RCC 7860 (cell line): ENCODE measurements around the gene HKDC1.
"Not testable (repeated sequence)": the region's sequence is repeated elsewhere in the genome, so short reads cannot be mapped to it uniquely, and the experiment has no call there.

Experiments used
- DNase-seq: peaks from one replicate; pipeline ENCODE4 v3.0.0-alpha.2; 2015; ENCODE audit warnings: low spot score
- FAIRE-seq: peaks from 2 replicates; lab custom pipeline; 2012; peaks lifted over from hg19 to GRCh38; lab: Jason Lieb, UNC

Gene HKDC1

DNA sequence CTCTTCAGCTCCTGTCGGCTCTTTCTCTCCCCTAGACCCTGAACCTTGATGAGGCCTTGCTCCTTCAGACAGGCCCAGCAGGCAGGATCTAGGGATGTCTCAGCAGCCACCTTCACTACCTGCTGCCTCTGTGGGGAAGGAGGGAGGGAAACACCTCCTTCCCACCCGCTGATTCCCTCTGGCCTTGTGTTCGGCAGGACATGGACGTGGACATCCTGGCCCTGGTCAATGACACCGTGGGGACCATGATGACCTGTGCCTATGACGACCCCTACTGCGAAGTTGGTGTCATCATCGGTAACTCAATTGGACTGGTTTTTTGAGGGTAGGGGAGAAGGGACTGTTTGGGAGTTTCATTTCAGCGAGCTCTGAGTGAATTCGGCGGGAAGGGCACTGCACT, 20.3 kb downstream of the HKDC1 start:
- DNase-seq (no peak), FAIRE-seq (no peak)

GRCh38 chr10:69241575-69241974, 21.4 kb downstream of the HKDC1 start:
- FAIRE-seq, result no peak
- DNase-seq, result no peak

DNA sequence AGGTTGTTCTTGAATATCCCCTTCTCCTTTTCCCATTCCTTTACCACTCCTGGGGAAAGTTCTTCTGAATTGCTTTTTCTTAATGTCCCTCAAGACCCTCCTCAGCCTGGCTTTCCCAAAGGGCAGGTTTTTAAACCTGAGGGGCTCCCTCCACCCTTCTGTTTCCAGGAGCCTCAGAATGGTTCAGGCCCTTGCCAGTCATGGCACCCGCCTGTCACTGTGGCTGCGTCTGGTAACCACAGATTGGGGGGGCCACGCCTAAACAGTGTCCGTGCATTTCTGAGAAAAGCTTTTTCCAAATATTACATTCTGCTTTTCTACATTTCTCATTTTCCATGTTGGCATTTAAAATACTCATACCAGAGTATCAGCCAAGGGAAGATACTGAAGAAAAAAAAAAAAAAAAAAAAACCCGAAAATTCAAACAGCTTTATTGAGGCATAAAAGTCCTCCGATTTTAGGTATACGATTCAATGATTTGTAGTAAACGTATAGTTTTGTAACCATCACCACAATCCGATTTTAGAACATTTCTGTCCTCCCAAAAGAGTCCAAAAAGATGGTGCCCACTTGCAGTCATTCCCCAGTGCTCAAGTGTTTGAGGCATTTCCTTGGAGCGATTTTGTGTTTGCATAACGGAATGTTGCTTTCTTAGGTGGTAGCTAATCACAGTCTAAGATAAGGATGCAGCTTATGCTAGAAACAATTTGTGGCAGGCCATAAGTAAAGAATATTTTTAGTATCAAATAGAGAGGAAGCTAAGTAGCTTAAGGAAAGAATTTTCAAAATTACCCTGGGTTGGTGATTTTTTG, 22.1 kb downstream of the HKDC1 start:
- FAIRE-seq, result no peak
- no peak for DNase-seq

DNA sequence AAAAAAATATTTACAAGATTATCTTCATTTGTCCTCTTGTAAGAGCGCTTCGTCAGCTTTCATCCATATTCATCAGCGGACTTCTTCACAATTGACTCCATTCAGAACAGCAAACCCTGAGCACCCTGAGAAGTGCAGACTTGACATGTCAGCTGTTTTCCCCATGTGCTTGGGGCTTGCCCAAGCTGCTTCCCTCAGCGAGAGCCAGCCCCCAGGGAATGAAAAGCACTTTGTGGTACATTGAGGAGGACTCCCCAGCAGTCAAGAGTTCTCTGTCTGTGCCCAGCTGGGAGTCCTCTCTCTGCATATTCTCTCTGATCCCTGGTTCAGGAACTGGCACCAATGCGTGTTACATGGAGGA, 22.7 kb downstream of the HKDC1 start:
- FAIRE-seq (no peak), DNase-seq (no peak)

DNA sequence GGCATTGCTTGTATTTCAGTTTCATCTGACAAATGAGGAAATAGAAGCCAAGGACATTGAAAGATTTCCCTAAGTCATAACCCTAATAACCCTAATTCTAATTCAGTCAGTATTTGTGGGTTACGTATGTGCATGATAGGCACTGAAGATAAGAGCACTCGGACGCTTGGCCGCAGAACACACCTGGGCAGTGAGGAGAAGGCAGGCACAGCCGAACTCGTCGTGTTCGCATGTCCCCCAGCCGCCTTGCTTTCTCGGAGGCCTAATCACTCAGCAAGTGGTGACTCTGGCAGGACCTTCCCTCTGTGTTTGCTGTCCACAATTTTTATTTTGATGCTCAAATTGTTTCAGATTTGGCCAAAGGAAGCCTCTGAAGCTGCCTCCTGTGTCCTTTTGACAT, 23.7 kb downstream of the HKDC1 start:
- DNase-seq, result no peak
- no peak for FAIRE-seq

- DNase-seq (no peak), FAIRE-seq (no peak)
Measured at GRCh38 chr10:69246036-69246435, 25.9 kb downstream of the HKDC1 start.

DNA sequence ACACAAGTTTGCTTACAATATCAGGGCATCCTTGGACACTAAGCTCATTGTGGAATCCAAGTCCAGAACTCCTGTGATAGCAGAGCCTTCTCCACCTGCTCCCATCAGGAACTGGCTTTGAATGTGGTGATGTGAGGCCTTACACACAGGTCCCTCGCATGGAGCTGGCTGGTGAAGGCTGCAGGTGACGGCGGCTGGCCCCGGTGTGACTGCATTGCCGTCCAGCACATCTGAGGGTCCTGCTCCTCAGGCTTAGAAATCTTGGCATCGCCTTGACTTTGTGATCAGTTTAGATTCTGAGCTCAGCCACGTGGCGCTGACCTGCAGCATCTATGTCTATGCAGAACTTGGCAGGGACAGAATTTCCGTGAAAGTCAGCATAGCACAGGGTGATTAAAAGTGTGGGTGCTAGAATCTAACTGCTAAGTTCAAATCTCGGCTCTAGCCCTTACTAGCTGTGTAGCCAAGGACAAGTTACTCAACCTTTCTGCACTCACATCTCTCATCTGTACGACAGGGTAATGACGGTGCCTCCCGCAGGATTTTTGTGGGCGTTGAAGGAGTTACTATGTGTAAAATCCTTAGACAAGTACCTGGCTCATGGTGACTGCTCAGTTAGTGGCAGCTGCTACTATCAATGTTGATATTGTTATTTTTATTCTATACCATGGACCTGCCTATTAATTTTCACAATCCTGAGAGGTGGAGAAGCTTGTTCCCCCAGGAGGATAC, 26.6 kb downstream of the HKDC1 start:
- no peak for FAIRE-seq
- DNase-seq, result no peak

GRCh38 chr10:69247313-69247710, 27.2 kb downstream of the HKDC1 start:
- no peak for DNase-seq
- no peak for FAIRE-seq

DNA sequence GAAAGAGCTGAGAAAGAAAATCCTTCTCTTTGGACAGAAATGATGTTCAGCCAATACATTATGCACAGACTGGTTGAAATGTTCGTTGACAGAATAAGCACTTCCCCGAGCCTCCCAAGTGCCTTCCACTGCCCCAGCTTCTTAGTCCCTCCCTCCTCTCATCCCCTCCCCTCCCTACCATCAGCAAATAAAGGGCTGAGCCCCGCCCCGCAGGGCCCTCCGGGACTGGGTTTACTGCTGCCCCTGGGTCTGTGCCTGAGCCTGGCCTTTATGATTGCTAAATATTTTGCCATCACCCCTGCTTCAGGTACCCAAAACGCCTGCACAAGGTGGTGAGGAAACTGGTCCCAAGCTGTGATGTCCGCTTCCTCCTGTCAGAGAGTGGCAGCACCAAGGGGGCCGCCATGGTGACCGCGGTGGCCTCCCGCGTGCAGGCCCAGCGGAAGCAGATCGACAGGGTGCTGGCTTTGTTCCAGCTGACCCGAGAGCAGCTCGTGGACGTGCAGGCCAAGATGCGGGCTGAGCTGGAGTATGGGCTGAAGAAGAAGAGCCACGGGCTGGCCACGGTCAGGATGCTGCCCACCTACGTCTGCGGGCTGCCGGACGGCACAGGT, 28.1 kb downstream of the HKDC1 start:
- FAIRE-seq, result no peak
- no peak for DNase-seq

- no peak for FAIRE-seq
- DNase-seq, result no peak
Measured at GRCh38 chr10:69250041-69250440, 29.9 kb downstream of the HKDC1 start.

GRCh38 chr10:69251417-69251816, 31.3 kb downstream of the HKDC1 start:
- DNase-seq, FAIRE-seq: not testable (repeated sequence)

DNA sequence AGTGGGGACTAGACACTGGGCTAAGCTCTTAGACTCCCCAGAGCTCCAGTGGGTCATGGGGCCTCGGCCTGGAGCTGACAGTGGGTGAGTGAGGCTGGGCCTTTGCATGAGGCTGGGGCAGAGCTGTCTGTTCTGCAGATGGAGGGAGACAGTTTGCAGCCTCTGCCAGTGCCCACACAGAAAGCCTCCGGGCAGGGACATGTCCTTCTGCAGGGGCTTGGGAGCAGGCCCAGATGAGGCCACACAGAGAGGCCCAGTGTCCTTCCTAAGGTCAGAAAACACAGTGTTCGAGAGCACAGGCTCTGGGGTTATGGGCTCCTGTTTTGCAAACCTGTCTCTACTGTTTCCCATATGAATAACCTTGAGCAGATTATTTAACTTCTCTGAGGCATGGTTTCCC, 33.0 kb downstream of the HKDC1 start:
- no peak for DNase-seq
- no peak for FAIRE-seq

DNA sequence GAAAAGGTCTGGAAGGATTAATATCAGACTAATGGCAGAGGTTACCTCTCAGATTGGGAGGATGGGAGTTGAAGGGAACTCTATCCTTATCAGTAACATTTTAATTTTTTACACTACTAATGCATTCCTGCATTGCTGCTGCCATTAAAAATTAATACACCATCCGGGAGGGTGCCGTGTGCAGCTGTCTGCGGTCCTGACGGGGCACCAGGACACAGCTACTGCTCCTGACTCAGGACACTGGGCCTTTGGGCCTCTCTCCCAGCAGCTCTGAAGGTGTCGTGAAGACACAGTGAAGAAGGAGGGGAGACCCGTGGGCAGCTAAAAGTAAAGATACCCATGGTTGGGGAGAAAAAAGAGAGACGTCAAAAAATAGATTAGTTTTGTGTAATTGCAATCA, 34.7 kb downstream of the HKDC1 start:
- DNase-seq (no peak), FAIRE-seq (no peak)

- FAIRE-seq, result no peak
Measured at GRCh38 chr10:69259547-69260243, 39.6 kb downstream of the HKDC1 start.

DNA sequence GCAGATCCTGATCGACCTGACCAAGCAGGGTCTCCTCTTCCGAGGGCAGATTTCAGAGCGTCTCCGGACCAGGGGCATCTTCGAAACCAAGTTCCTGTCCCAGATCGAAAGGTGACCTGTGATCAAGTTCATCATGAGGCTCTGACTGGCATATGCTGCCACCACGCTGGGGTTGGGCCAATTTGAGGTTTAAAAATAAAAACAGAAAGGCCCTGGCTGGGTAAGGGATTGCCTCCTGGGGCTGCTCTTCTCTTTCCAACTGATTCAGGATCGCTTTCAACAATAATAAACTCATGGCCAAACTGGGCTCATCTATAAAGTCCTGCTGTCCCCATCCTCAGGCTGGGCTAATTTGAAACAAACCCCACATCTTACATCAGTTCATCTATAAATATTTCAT, 41.1 kb downstream of the HKDC1 start:
- FAIRE-seq, result no peak

More at GRCh38 chr10:69259547-69260243, 39.6 kb downstream of the HKDC1 start:
- DNase-seq, result no peak

DNA sequence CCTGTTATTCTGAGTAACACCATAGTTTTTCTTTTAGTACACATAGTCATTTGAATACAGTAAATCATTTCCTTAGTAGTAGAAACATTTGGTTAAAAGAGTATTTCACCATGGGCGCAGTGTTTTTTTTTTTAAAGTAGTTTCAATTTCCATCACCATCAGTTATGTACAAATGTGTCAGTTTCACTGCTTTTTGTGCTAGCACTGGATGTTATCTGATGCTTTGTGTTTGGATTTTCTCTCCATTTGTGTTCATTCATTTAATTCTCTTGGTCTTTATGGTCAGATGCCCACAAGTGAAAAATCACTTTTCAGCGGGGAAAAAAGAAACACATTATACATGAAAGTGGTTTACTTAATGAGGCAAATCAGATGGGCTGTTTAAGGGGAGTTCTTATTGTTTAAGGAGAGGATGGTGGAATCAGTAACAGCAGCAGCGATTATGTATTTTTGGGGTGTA, 42.2 kb downstream of the HKDC1 start:
- FAIRE-seq, result no peak
- no peak for DNase-seq

More for the DNA sequence above, 41.1 kb downstream of the HKDC1 start:
- no peak for DNase-seq

DNA sequence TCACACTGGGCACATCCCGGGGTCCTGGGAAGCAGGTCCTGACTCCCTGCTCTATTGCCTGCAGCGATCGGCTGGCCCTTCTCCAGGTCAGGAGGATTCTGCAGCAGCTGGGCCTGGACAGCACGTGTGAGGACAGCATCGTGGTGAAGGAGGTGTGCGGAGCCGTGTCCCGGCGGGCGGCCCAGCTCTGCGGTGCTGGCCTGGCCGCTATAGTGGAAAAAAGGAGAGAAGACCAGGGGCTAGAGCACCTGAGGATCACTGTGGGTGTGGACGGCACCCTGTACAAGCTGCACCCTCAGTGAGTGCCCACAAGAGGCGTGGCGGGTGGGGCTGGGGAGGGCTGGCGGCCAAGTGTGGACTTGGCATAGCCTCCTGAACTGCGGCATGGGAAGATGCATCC, 45.4 kb downstream of the HKDC1 start:
- DNase-seq, result no peak
- no peak for FAIRE-seq

DNA sequence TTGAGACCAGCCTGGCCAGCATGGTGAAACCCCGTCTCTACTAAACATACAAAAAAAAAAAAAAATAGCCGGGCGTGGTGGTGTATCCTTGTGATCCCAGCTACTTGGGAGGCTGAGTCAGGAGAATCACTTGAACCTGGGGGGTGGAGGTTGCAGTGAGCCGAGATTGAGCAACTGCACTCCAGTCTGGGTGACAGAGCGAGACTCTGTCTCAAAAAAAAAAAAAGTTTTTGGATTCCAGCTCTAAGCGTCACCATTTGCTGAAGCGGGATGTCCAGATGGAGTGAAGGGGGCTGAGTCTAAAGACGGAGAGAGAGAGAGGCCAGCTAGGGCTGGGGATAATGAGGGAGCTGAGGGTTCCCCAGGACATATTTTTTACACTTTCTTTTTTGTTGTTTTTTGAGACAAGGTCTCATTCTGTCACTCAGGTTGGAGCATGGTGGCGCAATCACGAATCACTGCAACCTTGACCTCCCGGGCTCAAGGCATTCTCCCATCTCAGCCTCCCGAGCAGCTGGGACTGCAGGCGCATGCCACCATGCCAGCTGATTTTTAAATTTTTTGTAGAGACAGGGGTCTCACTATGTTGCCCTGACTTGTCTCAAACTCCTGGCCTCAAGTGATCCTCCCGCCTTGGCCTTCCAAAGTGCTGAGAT, 48.8 kb downstream of the HKDC1 start:
- FAIRE-seq, result no peak

DNA sequence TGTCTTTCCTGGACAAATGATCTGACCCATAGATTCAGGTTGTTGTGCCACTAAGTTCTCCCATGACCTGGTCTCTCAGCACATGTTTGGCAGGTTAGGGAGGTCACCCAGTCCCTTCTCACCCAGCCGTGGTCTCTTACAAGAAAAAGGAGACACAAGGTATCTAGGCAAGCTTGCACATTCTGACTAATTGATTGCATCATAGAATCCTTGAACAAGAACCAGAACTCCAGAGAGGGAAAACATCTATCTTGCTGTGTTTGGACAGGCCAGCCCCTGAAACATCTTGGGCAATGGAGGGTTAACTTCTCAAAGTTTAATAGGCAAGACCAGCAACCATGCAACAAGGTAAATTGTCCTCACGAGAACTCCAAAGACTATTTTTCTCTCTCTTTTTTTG, 49.6 kb downstream of the HKDC1 start:
- DNase-seq (no peak), FAIRE-seq (no peak)

More for the DNA sequence above, 48.8 kb downstream of the HKDC1 start:
- DNase-seq, result no peak

DNA sequence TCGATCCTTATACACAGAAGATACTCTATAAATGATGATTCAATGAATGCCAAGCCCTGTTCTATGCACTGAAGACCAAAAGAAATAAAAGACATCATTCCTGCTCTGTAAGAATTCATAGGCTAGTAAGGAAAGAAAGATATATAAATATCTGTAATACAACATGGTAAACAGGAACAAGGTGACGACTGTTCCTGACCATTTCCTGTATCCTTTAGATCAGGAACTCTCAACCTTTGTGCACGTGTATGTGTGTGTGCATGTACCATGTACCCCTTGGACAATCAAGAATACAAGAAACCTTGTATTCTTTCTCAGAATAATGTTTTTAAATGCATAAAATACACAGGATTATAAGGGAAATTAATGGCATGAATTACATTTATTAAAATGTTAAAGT, 50.9 kb downstream of the HKDC1 start:
- no peak for FAIRE-seq

DNA sequence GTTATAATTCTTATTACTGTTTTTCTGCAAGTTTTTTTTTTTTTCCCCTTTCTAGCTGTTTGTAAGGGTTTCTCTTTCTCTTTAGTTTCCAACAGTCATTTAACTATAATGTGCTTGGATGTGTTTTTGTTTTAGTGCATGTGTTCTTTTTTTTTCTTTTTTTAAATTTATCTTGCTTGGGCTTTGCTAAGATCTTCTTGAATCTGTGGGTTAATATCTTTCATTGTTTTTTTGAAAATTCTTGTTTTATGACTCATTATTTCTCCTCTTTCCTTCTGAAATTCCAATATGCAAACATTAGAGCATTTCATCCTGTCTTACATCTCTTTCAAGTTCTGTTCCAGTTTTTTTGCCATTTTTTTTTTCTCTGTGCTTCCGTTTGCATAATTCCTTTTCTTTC, 52.5 kb downstream of the HKDC1 start:
- DNase-seq (no peak), FAIRE-seq (no peak)

More for the DNA sequence above, 50.9 kb downstream of the HKDC1 start:
- no peak for DNase-seq
